ENCODE results near the gene RND3. TPM values are rescaled to one million over a fixed set of nuclear protein-coding genes. Genes with fewer than 3 reads are reported as not detected.
A peak's percentile ranks its signal among the peaks of the same experiment; 100 is the strongest.

The RND3 gene
- total RNA-seq, 2 donors from 2014 or later = 41.8 to 77.8 TPM

DNA sequence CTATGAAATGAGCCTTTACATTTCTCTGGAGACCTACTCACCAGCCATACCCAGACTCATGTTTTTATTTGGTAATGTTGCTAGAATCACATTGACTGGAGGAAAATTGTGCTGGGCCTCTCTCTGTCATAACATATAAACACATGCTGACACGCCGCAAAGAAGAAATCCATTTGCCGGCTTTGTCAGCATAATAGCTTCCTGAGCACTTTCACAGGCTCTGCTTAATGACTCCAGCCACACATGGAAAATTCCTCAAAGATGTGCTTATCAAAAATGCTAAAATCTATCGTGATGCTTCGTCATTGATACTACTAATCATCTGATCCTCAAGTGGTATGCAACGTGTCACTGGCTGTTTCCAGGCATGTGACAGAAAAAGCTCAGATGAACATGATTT lies 63.1 kb downstream of the RND3 start:
- intact Hi-C loops (cut with DNase I, micrococcal nuclease) = no loop called here
- ATAC-seq = no peak
- DNase-seq = no peak

DNA sequence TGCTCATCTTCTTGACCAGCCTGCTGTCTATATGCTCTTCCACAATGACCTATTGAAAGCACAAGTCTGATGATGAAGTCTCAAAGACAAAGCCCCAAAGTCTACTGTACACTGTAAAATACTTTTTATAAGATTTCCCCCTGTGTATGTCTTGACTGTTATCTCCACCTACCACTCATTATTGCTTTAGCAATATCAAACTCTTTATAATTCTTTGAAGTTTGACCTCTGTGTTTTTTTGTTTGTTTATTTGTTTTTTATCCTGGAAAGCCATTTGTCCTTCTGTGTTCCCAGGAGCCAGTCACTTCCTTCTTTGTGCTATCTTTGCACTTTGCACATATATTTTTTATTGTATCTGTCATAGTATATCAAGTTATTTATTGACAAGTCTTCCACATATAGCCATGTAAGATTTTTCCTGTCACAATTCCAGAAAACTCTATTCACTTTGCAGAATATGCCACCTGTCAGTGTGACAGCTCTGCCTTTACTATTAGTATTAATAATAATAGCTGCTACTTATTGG lies 66.3 kb downstream of the RND3 start:
- DNase-seq (no peak), ATAC-seq (peak; percentile 98)
- intact Hi-C loops (cut with DNase I, micrococcal nuclease) = no loop called here

DNA sequence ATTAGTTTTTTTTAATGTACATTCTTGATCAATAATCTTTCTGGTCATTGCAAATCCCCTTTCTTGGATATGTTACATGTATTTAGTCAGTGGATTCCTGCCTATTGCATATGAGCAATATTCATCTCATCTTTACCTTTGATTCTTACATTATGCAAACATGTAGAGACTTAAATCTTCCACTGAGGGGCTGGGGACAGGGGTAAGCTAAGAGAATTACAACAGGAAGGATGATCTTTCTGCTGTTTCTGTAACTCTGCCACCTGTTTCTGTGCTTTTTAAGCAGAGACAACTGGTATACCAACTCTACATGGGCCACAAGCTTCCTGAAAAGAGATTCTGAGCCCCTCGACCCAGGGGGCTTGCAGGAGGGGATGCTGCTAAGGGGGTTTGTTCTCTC lies 68.6 kb downstream of the RND3 start:
- DNase-seq = no peak
- intact Hi-C loops (cut with DNase I, micrococcal nuclease) = no loop called here

More for the DNA sequence above, 68.6 kb downstream of the RND3 start:
- no peak for ATAC-seq
